D721Med (cell line): ENCODE measurements around the gene LHFPL6.
A peak's percentile ranks its signal among the peaks of the same experiment; 100 is the strongest.

Experiments
- DNase-seq: peaks from one replicate; pipeline ENCODE4 v3.0.0; 2011; ENCODE audit warnings: low spot score; ENCODE audit not compliant: insufficient read length
- FAIRE-seq: peaks from 2 replicates; lab custom pipeline; 2011; peaks lifted over from hg19 to GRCh38; lab: Jason Lieb, UNC
- TF ChIP-seq, protein P1 (sequence below): IDR thresholded peaks from 2 replicates; pipeline ENCODE4 v1.5.1; 2012; ENCODE audit warnings: mild to moderate bottlenecking, control low read depth; ENCODE audit not compliant: insufficient read depth; ENCODE audit errors: missing control alignments

LHFPL6 gene

GRCh38 chr13:39335721-39336120 lies 267.3 kb downstream of the LHFPL6 start:
- TF ChIP-seq, protein P1, sequence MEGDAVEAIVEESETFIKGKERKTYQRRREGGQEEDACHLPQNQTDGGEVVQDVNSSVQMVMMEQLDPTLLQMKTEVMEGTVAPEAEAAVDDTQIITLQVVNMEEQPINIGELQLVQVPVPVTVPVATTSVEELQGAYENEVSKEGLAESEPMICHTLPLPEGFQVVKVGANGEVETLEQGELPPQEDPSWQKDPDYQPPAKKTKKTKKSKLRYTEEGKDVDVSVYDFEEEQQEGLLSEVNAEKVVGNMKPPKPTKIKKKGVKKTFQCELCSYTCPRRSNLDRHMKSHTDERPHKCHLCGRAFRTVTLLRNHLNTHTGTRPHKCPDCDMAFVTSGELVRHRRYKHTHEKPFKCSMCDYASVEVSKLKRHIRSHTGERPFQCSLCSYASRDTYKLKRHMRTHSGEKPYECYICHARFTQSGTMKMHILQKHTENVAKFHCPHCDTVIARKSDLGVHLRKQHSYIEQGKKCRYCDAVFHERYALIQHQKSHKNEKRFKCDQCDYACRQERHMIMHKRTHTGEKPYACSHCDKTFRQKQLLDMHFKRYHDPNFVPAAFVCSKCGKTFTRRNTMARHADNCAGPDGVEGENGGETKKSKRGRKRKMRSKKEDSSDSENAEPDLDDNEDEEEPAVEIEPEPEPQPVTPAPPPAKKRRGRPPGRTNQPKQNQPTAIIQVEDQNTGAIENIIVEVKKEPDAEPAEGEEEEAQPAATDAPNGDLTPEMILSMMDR = no peak
- FAIRE-seq (peak; percentile 78), DNase-seq (no peak)

GRCh38 chr13:39330504-39330903 lies 272.5 kb downstream of the LHFPL6 start:
- DNase-seq = no peak
- TF ChIP-seq, protein P1 = no peak
- FAIRE-seq = no peak

- TF ChIP-seq, protein P1 = no peak
- DNase-seq (no peak), FAIRE-seq (no peak)
Measured at GRCh38 chr13:39329182-39329639, 273.8 kb downstream of the LHFPL6 start.

DNA sequence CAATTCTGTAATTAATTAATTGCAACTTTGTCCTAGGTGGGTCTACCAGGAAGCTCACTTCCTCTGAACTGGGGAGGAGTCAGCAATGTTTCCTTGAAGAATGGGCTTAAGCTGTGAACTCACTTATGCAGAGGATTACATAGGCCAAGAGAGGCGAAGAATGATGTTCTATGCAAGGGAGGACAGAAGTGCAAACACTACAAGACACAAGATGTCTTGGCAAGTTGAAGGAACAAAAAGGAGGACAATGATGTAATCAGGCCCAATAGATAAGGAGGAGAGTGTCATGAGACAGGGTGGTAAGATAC lies 275.9 kb downstream of the LHFPL6 start:
- FAIRE-seq (no peak), DNase-seq (no peak)
- TF ChIP-seq, protein P1 = no peak

GRCh38 chr13:39326469-39327171 lies 276.4 kb downstream of the LHFPL6 start:
- FAIRE-seq (peak; percentile 11), DNase-seq (no peak)
- TF ChIP-seq, protein P1 = no peak

DNA sequence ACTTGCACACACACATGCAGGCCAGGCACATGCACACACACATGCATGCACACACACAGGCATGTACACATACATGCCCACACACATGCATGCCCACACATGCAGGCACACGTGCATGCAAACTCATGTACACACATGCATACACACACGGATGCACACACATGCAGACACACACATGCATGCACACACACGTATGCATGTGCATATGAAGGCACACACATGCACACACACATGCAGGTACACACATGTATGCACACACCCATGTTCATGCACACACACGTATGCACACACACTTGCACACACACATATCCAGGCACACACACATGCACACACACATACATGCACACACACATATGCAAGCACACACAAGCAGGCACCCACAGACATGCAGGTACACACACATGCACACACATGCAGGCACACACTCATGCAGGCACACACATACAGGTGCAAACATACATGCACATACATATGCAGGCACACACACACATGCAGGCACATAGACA lies 278.1 kb downstream of the LHFPL6 start:
- FAIRE-seq (no peak), DNase-seq (no peak)
- TF ChIP-seq, protein P1 = no peak
